Kidney glomerular epithelial cell (primary cell): Measurements from ENCODE around the gene PPP1R27.

ENCODE experiments used
- DNase-seq: peaks from one replicate; lab custom pipeline; 2025; lab: John Stamatoyannopoulos, UW

Gene PPP1R27

DNA sequence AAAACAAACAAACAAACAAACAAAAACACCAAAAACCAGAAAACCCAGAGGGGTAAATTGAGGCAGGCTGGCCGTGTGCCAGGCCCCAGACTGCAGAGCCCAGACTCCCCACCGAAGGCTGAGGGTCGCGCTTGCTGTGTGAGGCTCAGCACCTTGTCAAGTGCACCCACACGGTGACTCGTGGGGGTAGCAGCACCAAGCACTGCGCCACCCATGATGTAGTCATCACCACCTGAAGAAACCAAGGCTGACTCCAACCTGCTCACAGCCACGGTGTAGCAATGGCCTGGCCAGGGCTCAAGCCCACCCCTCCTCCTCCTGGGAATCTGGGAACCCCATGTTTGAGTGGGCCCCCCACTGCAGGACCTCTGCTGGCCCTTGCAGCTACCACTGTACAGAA is 13.7 kb downstream of the PPP1R27 start:
- no peak for DNase-seq

DNA sequence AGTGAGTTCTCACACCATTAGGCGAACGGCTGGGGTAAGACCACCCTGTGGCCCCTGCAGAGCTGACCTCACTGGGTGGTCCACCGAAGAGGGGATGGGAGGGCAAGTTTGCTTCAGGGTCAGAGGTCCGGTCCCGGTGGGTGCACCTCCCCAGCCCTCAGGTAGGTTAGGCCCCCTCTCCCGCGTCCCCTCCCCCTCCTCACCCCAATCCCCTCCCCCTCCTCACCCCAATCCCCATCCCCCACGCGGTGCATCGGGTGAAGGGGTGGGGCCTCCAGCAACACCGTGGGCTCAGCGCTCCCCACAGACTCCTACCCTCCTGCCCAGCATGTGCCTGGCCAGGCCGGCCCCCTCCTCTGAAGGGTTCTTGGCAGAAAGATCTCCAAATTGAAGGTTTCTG is 15.1 kb downstream of the PPP1R27 start:
- DNase-seq: no peak

DNA sequence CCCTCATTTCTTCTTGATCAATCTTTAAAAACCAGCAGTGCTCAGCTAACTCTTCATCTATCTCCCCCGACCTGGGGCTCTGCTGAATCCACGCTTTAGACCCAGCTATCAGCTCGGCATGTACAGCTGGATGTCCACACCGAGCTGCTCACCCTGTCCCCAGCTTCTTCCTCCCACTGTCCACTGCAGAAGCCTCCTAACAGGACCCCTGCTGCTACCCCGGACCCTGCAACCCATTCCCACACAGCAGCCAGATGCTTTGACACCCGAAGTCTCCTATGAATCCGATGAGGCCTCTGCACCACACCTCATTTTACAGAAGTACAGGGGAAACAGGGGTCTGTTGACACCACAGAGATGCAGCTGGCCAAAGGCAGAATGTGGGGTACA is 17.1 kb downstream of the PPP1R27 start:
- no peak for DNase-seq

DNA sequence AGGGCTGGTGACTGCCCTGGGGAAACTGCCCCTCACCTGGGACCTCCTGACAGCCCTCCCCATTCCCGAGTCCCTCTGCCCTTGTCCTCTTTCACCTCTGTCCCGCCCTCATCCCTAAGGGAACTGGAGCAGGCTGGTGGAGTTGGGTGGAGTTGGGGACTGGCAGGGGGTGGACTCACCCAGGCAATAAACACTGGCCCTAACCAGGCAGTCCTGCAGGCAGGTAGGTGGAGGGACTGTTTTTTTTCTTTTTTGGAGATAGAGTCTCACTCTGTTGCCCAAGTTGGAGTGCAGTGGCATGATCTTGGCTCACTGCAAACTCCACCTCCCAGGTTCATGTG is 19.2 kb downstream of the PPP1R27 start:
- DNase-seq: no peak

DNA sequence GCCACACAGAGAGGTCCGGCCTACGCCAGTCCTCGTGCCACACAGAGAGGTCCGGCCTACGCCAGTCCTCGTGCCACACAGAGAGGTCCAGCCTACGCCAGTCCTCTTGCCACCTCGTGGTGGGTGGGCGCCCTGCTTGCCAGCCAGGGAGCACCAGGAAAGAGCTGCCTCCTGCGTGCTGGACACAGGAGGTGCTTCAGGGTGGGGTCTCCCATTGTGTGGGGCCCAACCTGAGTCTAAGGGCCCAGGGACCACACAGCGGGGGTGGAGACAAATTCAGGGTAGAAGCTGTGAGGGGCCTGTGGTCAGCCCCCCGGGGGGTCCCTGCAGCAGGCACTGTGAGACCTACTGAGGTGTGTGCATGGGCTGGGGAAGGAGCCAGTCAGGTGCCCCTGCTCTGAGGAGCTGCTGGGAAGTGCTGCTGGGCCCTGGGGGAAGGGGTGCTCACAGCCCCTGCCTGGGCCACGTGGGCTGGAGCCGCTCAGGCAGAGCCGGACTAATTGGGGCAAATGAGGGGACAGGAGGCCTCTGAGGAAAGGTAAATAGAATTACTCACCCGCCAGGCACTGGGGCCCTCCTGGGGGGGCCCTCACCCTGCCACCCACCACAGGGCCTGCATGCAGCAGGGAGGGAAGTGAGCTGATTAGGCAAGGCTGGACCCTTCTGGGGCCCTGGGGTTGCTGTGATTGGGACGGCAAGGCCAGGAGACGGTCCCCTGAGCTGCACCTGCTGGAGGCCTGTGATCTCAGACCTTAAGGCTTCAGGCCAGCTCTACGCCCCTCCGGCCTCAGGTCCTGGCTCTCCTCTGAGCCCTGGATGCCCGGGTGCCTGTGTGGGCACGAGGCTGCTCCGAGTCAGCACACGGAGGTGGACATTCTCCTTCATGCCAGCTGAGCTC is 19.9 kb downstream of the PPP1R27 start:
- peak; percentile 33 for DNase-seq

DNA sequence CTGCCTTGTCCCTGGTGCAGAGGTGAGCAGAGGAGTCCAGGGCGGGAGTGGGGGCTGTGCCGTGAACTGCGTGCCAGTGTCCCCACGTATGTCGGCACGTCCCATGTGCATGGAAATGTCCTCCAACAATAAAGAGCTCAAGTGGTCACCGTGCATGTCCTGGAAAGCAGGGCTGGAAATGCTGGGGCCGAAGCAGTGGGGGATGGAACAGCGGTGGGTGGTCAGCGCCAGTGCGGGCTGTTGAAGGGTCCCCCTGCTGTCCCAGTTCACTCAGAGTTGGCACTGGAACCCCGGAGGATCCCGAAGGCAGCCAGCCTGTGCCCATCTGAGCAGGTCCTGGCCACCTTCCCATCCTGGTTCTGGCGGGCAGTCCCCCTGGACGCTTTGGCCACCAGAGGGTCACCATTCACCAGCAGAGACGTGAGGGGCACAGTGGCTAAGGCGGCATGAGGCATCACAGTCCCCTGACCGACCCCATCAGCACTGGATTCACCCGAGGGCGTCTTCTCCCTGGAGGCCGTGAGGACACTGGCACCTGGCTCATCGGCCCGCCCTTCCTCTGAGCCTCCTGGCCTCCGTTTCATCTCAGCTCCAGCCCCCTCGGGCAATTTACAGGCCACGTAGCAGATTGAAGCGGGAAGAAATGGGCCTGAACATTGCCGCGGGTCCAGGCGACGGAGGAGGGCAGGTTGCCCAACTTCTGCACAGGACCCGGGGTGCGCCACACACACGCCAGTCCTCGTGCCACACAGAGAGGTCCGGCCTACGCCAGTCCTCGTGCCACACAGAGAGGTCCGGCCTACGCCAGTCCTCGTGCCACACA is 20.8 kb downstream of the PPP1R27 start:
- DNase-seq: no peak

DNA sequence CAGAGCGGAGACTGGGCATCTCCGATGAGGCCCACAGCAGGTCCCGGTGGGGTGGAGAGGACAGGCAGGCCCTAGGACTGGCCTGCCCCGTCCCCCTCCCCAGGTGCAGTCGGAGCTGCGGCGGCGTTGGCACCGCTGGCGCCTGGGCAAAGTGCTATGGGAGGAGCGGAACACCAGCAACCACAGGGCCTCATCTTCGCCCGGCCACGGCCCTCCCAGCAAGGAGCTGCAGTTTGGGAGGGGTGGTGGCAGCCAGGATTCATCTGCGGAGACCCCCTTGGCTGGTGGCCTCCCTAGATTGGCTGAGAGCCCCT is 21.5 kb downstream of the PPP1R27 start:
- DNase-seq: no peak

DNA sequence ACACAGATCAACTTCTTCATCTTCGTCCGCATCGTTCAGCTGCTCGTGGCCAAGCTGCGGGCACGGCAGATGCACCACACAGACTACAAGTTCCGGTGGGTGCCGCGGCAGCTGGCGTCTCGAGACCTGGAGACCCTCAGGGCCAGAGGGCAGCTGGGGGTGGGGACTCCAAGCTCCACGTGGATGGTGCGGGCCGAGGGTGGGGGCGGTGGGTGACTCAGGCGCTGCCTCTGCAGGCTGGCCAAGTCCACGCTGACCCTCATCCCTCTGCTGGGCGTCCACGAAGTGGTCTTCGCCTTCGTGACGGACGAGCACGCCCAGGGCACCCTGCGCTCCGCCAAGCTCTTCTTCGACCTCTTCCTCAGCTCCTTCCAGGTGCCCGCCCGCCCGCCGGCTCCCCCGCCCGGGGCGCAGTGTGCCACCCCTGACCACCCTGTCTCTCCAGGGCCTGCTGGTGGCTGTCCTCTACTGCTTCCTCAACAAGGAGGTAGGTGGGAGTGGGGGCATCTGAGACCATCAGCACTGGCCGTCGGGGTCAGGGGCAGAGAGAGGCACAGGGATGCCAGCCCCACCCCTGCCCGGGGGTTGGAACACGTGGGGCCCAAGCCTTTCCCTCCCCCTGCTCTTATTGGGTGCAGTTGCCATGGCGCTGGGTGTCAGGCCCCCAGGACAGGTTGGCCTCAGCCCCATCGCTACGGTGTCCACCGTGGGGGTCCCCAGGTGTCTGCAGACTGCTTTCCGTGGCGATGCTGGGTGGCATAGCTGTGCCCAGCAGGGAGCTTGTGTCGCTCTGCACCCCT is 22.1 kb downstream of the PPP1R27 start:
- no peak for DNase-seq

DNA sequence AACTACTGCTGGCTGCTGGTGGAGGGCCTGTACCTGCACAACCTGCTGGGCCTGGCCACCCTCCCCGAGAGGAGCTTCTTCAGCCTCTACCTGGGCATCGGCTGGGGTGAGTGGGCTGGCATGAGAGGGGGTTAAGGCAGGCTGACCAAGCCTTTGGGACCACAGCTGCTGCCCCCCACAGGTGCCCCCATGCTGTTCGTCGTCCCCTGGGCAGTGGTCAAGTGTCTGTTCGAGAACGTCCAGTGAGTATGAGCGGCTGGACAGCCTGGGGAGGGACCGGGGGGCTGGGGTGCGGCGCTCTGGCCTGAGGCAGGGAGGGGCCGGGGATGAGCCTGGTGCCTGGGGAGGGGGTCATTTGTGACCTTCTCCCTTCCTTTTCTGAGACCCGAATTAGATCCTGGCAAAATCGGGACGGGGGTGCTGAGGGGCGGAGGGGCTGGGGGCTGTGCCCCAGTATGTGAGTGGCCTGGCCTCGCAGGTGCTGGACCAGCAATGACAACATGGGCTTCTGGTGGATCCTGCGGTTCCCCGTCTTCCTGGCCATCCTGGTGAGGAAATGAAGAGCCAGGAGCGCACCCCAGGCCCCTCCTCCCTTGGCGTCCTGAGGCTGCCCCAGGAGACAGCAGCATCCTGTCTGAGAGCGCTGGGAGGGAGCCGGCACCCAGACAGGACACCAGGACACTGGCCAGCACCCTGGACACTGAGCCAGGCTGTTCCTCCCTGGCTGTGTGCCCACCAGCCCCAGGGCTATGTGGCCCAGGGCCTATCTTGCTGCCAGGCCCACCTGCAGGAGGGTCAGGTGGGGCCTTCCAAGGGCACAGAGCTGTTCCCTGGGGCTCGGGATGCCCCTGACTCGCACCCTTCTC is 22.9 kb downstream of the PPP1R27 start:
- DNase-seq: no peak

DNA sequence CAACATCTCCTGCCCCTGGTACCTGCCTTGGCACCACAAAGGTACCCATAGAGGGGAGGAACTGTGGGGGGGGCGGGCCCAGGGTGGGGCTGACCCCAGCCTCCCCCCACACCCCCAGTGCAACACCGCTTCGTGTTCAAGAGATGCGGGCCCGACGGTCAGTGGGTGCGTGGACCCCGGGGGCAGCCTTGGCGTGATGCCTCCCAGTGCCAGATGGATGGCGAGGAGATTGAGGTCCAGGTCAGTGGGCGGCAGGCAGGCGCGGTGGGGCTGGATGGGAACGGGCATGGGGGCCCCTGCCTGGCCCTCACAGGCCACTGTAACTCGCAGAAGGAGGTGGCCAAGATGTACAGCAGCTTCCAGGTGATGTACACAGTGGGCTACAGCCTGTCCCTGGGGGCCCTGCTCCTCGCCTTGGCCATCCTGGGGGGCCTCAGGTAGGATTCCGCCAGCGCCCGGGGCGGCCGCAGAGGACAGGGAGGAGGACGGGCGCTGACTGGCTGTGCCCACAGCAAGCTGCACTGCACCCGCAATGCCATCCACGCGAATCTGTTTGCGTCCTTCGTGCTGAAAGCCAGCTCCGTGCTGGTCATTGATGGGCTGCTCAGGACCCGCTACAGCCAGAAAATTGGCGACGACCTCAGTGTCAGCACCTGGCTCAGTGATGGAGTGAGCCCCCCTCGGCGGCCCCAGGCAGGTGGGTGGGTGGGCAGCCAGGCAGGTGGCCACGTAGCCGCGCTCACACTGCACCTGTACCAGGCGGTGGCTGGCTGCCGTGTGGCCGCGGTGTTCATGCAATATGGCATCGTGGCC is 23.8 kb downstream of the PPP1R27 start:
- DNase-seq: no peak

DNA sequence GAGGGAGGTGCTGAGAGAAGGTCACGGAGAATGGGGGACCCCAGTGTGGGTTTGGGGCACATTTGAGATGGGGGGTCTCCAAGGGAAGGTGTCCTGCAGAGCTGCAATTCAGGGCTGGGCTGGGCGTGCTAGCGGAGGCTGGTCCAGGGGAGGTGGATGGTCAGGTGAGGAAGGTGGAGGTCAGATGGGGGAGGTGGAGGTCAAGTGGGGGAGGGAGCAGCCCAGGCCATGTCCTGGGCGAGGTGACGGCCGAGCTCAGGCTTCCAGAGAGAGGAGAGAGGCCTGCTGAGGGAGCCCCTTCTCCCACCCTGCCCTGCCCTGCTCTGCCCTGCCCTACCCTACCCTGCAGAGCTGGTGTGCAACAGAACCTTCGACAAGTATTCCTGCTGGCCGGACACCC is 24.4 kb downstream of the PPP1R27 start:
- DNase-seq: no peak

DNA sequence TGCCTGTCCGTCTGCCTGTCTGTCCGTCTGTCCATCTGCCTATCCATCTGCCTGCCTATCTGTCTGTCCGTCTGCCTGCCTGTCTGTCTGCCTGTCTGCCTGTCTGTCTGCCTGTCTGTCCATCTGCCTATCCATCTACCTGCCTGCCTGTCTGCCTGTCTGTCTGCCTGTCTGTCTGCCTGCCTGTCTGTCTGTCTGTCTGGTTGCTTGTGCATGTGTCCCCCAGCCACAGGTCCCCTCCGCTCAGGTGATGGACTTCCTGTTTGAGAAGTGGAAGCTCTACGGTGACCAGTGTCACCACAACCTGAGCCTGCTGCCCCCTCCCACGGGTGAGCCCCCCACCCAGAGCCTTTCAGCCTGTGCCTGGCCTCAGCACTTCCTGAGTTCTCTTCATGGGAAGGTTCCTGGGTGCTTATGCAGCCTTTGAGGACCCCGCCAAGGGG is 25.3 kb downstream of the PPP1R27 start:
- DNase-seq: no peak

DNA sequence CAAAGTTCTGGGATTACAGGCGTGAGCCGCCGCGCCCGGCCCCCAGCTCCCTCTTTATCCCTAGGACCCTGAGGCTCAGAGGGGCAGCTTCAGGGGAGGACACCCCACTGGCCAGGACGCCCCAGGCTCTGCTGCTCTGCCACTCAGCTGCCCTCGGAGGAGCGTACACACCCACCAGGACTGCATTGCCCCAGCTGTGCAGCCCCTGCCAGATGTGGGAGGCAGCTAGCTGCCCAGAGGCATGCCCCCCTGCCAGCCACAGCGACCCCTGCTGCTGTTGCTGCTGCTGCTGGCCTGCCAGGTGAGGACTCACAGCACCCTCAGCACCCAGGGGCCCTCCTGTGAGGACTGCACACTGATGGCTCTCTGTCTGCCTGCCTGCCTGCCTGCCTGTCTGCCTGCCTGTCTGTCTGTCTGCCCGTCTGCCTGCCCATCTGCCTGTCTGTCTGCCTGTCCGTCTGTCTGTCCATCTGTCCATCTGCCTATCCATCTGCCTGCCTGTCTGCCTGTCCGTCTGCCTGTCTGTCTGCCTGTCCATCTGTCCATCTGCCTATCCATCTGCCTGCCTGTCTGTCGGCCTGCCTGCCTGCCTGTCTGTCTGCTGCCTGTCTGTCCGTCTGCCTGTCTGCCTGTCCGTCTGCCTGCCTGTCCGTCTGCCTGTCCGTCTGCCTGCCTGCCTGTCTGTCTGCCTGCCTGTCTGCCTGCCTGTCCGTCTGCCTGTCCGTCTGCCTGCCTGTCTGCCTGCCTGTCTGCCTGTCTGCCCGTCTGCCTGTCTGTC is 25.9 kb downstream of the PPP1R27 start:
- no peak for DNase-seq

DNA sequence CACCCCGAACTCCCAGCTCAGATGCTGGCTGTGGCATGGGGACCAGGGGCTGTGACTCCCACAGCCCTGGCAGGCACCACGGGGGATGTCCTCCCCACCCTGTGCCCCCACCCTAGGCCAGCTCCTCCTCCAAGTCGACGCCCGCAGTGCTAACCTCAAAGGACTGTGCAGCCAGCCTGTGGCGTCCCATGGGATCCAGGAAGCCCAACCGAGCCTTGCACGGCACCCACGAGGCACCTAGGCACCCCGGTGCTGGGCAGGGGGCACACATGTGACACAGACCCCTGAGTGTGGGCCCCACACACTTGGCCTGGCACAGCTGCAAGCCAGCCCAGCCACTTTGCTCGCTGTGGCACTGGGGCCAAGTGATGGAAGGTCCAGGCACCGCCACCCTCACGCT is 27.0 kb downstream of the PPP1R27 start:
- DNase-seq: no peak

DNA sequence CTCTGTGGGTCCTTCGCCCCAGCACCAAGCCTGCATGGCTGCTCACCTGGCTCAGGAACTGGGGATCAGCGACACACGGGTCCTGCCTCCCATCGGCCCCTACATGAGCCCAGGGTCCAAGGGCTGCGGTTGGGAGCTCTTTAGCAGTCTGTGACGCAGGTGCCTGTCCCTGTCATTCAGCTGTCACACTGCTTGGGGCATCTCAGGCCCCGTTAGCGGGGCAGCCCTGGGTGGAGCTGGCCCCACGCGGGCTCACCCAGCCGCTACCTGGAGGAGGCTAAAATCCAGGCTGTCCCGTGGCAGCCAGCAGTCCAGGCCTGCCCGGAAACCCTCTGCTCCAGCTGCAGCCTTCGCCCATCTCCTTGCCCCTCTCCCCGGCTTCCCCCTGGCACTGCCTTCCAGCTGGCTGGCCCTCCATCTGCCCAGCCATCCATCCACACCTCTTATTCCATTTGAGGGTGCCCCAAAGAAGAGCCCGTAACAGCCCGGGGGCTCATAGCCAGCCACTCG is 27.6 kb downstream of the PPP1R27 start:
- DNase-seq: no peak

DNA sequence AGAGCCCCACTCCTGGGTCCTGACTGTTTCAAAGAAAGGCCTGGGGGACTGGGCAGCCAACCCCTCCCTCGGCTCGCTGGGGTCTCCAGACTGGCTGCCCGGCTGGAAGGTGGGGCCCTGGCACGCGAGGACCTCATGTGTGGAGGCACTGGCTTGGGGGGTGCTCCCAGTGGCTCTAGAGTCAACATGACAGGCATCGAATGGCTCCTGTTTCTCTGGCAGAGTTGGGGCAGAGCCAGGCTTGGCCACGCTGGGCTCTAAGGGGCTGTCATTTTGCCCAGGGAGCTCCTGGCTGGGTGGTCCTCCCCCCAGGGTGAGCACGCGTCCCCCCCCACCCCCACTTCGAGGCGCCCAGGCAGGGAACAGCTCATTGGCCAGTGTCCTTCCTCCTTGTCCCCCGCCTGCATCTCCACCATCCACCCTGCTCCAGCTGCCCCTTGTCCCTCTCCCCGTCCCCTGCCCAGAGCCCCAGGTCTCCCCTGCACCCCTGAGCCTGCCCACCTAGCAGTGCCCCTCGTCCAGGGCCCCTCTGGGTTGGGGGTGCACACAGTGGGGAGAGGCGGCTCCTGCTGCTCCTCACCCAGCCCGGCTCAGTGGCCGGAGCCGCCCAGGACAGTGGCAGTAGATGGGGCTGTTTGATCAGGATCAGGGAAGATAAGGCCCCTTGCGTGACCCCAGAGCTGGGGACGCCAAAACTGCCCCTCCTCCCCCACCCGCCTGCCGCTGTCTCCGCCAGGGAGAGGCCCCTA is 28.2 kb downstream of the PPP1R27 start:
- no peak for DNase-seq

DNA sequence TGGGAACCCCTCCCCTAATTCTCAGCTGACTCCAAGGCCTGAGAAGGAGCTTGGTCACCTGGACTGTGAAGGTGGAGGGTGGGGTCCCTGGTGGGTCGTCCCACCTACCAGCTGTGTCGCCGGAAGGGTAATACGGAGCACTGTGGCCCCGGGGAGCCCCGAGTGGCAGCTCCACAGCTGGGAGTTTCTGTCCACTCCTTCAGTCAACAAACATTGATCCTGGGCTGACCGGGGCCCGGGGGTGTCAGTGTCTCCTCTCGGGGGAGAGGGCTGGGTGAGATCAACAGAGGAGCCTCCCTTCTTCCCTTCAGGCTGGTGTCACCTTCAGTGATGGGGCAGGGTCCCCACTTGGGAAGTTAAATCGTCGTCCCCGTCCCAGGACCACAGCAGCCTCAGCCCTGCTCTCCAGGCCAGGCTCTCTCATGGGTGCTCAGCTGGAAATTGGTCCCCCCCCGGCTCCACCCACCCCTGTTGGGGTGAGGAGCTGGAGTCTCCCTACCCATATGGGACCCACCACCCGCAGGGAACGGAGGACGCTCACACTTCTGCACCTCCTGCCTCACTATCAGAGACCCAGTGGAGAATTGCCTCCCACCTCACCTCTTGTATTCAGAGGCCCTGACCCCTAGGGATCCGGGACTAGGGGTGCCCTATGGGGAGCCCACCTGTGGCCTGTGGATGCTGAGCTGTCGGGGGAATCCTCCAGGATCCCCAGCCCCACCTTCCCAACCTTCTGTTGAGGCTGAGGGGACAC is 29.0 kb downstream of the PPP1R27 start:
- DNase-seq: no peak
